HG03432 (cell line): ENCODE data around the gene NOS3.

Experiments used
- ATAC-seq: cut with Tn5 transposase; IDR thresholded peaks from one replicate; pipeline ENCODE4 v1.9.1; 2021; ENCODE audit warnings: mild to moderate bottlenecking, moderate library complexity; ENCODE audit not compliant: unreplicated experiment

Gene NOS3

GRCh38 chr7:150977382-150978125, 13.3 kb upstream of the NOS3 start:
- ATAC-seq: no peak

GRCh38 chr7:150978126-150978789, 12.6 kb upstream of the NOS3 start, which contains the start of gene KCNH2:
TSS of gene KCNH2 (minus strand) at chr7:150978321. CDS start at chr7:150977913, 408 bp downstream.
- no peak for ATAC-seq

- no peak for ATAC-seq
Measured at GRCh38 chr7:150979713-150980390, 11.0 kb upstream of the NOS3 start.

- no peak for ATAC-seq
Measured at GRCh38 chr7:150980663-150981062, 10.2 kb upstream of the NOS3 start.

GRCh38 chr7:150981644-150982043, 9.2 kb upstream of the NOS3 start:
- ATAC-seq: no peak

- no peak for ATAC-seq
Measured at GRCh38 chr7:150982351-150982750, 8.5 kb upstream of the NOS3 start.

- ATAC-seq: no peak
Measured at GRCh38 chr7:150983893-150984368, 6.9 kb upstream of the NOS3 start.

- ATAC-seq: peak; percentile 38
Measured at GRCh38 chr7:150986099-150986512, 4.7 kb upstream of the NOS3 start.

- ATAC-seq: no peak
Measured at GRCh38 chr7:150986556-150986955, 4.3 kb upstream of the NOS3 start.

GRCh38 chr7:150988230-150989226, 2.3 kb upstream of the NOS3 start:
- ATAC-seq: no peak

- no peak for ATAC-seq
Measured at GRCh38 chr7:150989456-150989855, 1.4 kb upstream of the NOS3 start.

GRCh38 chr7:150992051-150992640, 1.3 kb downstream of the NOS3 start:
- no peak for ATAC-seq

- ATAC-seq: no peak
Measured at GRCh38 chr7:150992833-150993302, 2.1 kb downstream of the NOS3 start.

GRCh38 chr7:150993511-150993910, 2.7 kb downstream of the NOS3 start:
- ATAC-seq: no peak

GRCh38 chr7:150994141-150994837, 3.5 kb downstream of the NOS3 start:
- ATAC-seq: no peak

- no peak for ATAC-seq
Measured at GRCh38 chr7:150994838-150995510, 4.2 kb downstream of the NOS3 start.

- ATAC-seq: no peak
Measured at GRCh38 chr7:150996376-150997074, 5.7 kb downstream of the NOS3 start.

GRCh38 chr7:150997075-150997511, 6.3 kb downstream of the NOS3 start:
- ATAC-seq: no peak
